H1 (cell line): ENCODE results near the gene TNFAIP2.

Experiments
- EZH2 ChIP-seq: fragments of 200-600 bp; sonication (generic); IDR thresholded peaks from 2 replicates; pipeline ENCODE4 v1.7.1; 2012; ENCODE audit warnings: low read depth, mild to moderate bottlenecking, moderate library complexity, low read length, inconsistent platforms; ENCODE audit not compliant: severe bottlenecking
- HDAC6 ChIP-seq: IDR thresholded peaks from one replicate; pipeline ENCODE4 v1.7.1; 2012; ENCODE audit warnings: low read depth, mild to moderate bottlenecking, inconsistent platforms, low read length, moderate library complexity
- POLR2A ChIP-seq, 2 experiments: IDR thresholded peaks; 1 replicate in 1 of 2; 2 replicates in 1 of 2; pipeline ENCODE4 v1.6.1; 2011; ENCODE audit warnings: low read depth in 2 of 2, low read length in 2 of 2, mild to moderate bottlenecking in 2 of 2; ENCODE audit errors: control extremely low read depth in 1 of 2
- POLR2AphosphoS5 ChIP-seq: IDR thresholded peaks from 2 replicates; pipeline ENCODE4 v1.6.1; 2011; ENCODE audit warnings: low read depth, low read length
- SRF ChIP-seq: IDR thresholded peaks from 2 replicates; pipeline ENCODE4 v1.6.1; 2011; ENCODE audit warnings: mild to moderate bottlenecking, low read depth, low read length, moderate library complexity
- TF ChIP-seq, protein P1 (sequence below), 3 experiments: IDR thresholded peaks; 1 replicate in 2 of 3; 2 replicates in 1 of 3; pipeline versions ENCODE4 v1.5.1 to v1.6.1; 2011; ENCODE audit warnings: low read length in 3 of 3, mild to moderate bottlenecking in 3 of 3, inconsistent platforms in 2 of 3, low read depth in 1 of 3, moderate library complexity in 1 of 3; ENCODE audit not compliant: insufficient read depth in 1 of 3; ENCODE audit errors: control extremely low read depth in 1 of 3

DNA sequence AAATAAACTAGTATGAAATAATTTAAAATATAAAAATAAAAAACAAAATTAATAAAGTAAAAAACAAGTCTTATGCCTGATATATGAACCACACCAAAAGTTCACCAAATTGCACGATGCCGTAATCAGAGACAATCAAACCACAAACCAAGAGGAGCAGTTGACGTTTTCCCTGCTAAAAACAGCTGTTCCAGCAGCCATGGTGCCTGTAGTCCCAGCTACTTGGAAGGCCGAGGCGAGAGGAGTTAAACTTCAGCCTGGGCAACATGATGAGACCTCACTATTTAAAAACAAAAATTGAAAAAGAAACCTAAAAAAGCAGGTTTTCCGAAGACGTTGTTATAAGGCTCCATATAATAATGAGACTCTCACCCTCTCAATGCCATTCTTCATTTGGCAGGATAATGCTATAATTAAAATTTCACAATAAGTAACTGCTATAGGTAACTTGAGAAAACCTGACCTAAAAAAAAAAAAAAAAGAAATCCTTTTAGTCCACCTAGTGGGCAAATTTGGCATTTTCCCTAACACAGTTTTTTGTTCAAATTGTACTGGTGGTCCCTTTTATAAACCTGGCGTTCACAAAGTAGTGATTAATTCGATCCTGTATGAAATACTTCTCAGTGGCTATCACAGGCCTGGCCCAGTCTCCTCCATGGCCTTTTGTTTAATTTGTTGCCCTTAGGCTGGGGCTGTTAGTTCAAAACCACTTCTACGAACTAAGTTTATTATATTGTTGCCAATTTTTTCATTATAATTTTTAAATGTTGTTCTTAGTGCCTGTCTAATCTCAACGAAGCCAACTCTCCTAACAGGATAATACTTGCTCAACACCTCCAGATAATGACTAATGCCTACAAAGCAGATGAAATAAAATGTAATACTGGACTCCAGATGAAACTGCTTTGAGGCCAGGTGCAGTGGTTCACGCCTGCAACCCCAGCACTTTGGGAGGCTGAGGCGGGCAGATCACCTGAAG, 62.1 kb downstream of the TNFAIP2 start:
- no peak for TF ChIP-seq POLR2AphosphoS5
- TF ChIP-seq, protein P1, sequence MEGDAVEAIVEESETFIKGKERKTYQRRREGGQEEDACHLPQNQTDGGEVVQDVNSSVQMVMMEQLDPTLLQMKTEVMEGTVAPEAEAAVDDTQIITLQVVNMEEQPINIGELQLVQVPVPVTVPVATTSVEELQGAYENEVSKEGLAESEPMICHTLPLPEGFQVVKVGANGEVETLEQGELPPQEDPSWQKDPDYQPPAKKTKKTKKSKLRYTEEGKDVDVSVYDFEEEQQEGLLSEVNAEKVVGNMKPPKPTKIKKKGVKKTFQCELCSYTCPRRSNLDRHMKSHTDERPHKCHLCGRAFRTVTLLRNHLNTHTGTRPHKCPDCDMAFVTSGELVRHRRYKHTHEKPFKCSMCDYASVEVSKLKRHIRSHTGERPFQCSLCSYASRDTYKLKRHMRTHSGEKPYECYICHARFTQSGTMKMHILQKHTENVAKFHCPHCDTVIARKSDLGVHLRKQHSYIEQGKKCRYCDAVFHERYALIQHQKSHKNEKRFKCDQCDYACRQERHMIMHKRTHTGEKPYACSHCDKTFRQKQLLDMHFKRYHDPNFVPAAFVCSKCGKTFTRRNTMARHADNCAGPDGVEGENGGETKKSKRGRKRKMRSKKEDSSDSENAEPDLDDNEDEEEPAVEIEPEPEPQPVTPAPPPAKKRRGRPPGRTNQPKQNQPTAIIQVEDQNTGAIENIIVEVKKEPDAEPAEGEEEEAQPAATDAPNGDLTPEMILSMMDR (IDR thresholded peaks at IDR 0.05; ENCODE audit: control extremely low read depth in 1 of 3, insufficient read depth in 1 of 3, low read depth in 1 of 3, low read length in 3 of 3), result peak in 2 of 3 experiments; percentile 27 to 53; a peak in 2 of 4 replicates
- no peak for TF ChIP-seq SRF
- TF ChIP-seq HDAC6, result no peak
- no peak for TF ChIP-seq POLR2A (IDR thresholded peaks at IDR 0.05; ENCODE audit: control extremely low read depth in 1 of 2, low read depth in 2 of 2, low read length in 2 of 2)
- no peak for TF ChIP-seq EZH2
